ENCODE data around the gene SUB1. TPM values are rescaled to one million over a fixed set of nuclear protein-coding genes. Genes with fewer than 3 reads are reported as not detected.

Gene SUB1
- total and polyA plus RNA-seq, 2 donors (not counting 3 experiments of a cell fraction or from before 2014, with no cell fraction given), result 60.1 to 252 TPM

DNA sequence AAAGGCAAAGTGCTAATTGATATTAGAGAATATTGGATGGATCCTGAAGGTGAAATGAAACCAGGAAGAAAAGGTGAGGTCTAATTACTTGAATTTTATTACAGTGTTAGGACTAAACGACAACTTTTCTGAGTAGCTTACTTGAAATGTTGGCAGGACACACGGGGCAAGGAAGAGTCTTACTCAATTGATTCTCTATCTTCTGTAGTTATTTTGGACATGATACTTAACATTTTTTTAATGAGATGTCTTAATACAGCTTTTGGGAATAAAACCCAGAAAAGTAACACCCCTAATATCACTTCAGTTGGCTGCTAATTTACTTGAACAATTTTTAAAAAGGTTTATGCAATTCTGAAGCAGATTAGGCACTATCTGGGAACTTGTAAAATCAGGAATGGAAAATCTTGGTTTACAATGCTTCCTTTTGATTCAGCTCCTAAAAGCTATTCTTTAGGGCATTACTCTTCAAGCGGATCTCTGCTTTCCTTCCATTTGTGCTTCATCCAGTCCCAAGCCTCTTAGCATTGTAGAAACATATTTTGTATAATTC is 13.7 kb downstream of the SUB1 start:
- CTCF ChIA-PET, result interaction anchor here (2.1 to 2.2 kb wide), 2 partner anchors 9 to 110 kb away, joined by 10 to 20 read pairs; no protein-coding TSS in a partner anchor
- Histone ChIP-seq H3K4me2 (ENCODE audit: insufficient read depth, low read length) (no peak overlapping the region), H4K20me1 (replicated peaks; ENCODE audit: control insufficient read depth, extremely low read depth, insufficient read depth, low read length) (no peaks in the 10 kb centered on the region), H3K27ac (ENCODE audit: insufficient read depth, low read depth, low read length) (peak overlapping the region; percentile 13), H3K4me3 (replicated peaks in 1 of 3; ENCODE audit: insufficient read depth in 1 of 3, low read depth in 1 of 3, low read length in 3 of 3) (no peak overlapping the region), H3K36me3 (ENCODE audit: control insufficient read depth in 2 of 2, extremely low read depth in 1 of 2, insufficient read depth in 2 of 2, low read length in 2 of 2) (peaks cover 4 to 6% of the 10 kb centered on the region in 2 experiments), H3K9me3 (replicated peaks; ENCODE audit: control insufficient read depth, insufficient read depth, low read length) (no peaks in the 10 kb centered on the region), H3K79me2 (ENCODE audit: control insufficient read depth, insufficient read depth, low read length) (peaks cover 39% of the 10 kb centered on the region), H3K27me3 (ENCODE audit: control insufficient read depth in 2 of 2, insufficient read depth in 2 of 2, low read length in 2 of 2) (no peaks in the 10 kb centered on the region), H3K9me1 (replicated peaks; ENCODE audit: control insufficient read depth, extremely low read depth, insufficient read depth, low read length) (no peaks in the 10 kb centered on the region), H3K4me1 (ENCODE audit: control insufficient read depth, extremely low read depth, insufficient read depth, low read length) (peaks cover 49% of the 10 kb centered on the region), H2AFZ (ENCODE audit: low read depth, low read length) (no peak overlapping the region), H3K9ac (replicated peaks; ENCODE audit: extremely low read depth, insufficient read depth, low read length) (no peak overlapping the region)
- POLR2A ChIA-PET, result interaction anchor here (1.4 kb wide), 1 partner anchor 14 kb away, joined by 5 read pairs; the partner anchor contains the start of gene SUB1
- DNase-seq (ENCODE audit: low read depth, low spot score) (no peak), FAIRE-seq (no peak)
- TF ChIP-seq CTCF (IDR thresholded peaks at IDR 0.05; ENCODE audit: extremely low read depth in 1 of 2, insufficient read depth in 1 of 2, low read depth in 1 of 2, low read length in 2 of 2) (no peak), MAX (IDR thresholded peaks at IDR 0.05; ENCODE audit: insufficient read depth, insufficient read length) (no peak)
- intact Hi-C loops (cut with micrococcal nuclease), result loop anchor here (5.0 kb wide), 2 partner anchors 773 to 843 kb away; partner anchors contain the start of gene TARS1
- dilution Hi-C loops (cut with MboI; ENCODE audit: extremely low pct_ligation_motif_present, low sequenced_read_pairs), result no loop called here
- BruUV-seq (replicated peaks), result no TSS peak

DNA sequence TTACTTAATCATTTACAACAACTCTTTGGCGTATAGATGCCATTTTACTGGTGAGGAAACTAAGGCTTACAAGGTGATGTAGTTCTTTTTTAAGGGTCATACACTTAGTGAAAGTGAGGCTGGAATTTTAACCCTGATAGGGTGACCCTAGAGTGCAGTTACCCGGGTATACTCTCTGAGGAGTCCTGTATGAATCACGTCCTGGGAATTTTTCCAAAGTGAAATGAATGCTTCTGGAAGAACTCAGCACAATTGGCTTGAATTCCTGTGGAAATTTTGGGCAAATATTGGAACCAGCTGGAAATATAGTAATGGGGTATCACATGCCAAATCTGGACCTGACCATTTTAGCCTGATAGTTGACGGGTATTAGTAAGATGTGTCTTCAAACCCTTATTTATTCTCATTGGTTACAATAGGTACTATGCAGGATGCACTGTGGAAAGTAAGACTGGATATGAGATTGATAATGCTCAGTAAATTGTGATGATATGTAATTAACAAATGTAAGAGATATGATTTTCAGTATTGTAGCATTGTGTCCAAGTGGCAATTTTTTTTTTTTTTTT is 14.8 kb downstream of the SUB1 start:
- peak; percentile 81 for DNase-seq (ENCODE audit: low read depth, low spot score)
- CTCF ChIA-PET, result interaction anchor here (2.1 to 2.2 kb wide), 2 partner anchors 10 to 111 kb away, joined by 10 to 20 read pairs; no protein-coding TSS in a partner anchor
- Histone ChIP-seq H3K27ac (ENCODE audit: insufficient read depth, low read depth, low read length) (peak overlapping the region; percentile 13), H3K79me2 (ENCODE audit: control insufficient read depth, insufficient read depth, low read length) (peaks cover 34% of the 10 kb centered on the region), H3K9ac (replicated peaks; ENCODE audit: extremely low read depth, insufficient read depth, low read length) (no peak overlapping the region), H3K4me1 (ENCODE audit: control insufficient read depth, extremely low read depth, insufficient read depth, low read length) (peaks cover 49% of the 10 kb centered on the region), H3K9me3 (replicated peaks; ENCODE audit: control insufficient read depth, insufficient read depth, low read length) (no peaks in the 10 kb centered on the region), H4K20me1 (replicated peaks; ENCODE audit: control insufficient read depth, extremely low read depth, insufficient read depth, low read length) (no peaks in the 10 kb centered on the region), H3K4me3 (replicated peaks in 1 of 3; ENCODE audit: insufficient read depth in 1 of 3, low read depth in 1 of 3, low read length in 3 of 3) (no peak overlapping the region), H3K27me3 (ENCODE audit: control insufficient read depth in 2 of 2, insufficient read depth in 2 of 2, low read length in 2 of 2) (no peaks in the 10 kb centered on the region), H3K9me1 (replicated peaks; ENCODE audit: control insufficient read depth, extremely low read depth, insufficient read depth, low read length) (no peaks in the 10 kb centered on the region), H3K36me3 (ENCODE audit: control insufficient read depth in 2 of 2, extremely low read depth in 1 of 2, insufficient read depth in 2 of 2, low read length in 2 of 2) (peaks cover 0 to 4% of the 10 kb centered on the region in 2 experiments), H3K4me2 (ENCODE audit: insufficient read depth, low read length) (peak overlapping the region; percentile 61), H2AFZ (ENCODE audit: low read depth, low read length) (no peak overlapping the region)
- POLR2A ChIA-PET, result interaction anchor here (1.4 kb wide), 1 partner anchor 15 kb away, joined by 5 read pairs; the partner anchor contains the start of gene SUB1
- no TSS peak for BruUV-seq (replicated peaks)
- dilution Hi-C loops (cut with MboI; ENCODE audit: extremely low pct_ligation_motif_present, low sequenced_read_pairs) (no loop called here), intact Hi-C loops (cut with micrococcal nuclease) (no loop called here)
- TF ChIP-seq JUN (IDR thresholded peaks at IDR 0.05; ENCODE audit: borderline replicate concordance, insufficient read depth, insufficient read length, low read depth) (peak; percentile 75), GATA2 (IDR thresholded peaks at IDR 0.05; ENCODE audit: insufficient read depth, insufficient read length, low read depth, low read length) (peak; percentile 11), CTCF (IDR thresholded peaks at IDR 0.05; ENCODE audit: extremely low read depth in 1 of 2, insufficient read depth in 1 of 2, low read depth in 1 of 2, low read length in 2 of 2) (no peak), FOS (IDR thresholded peaks at IDR 0.05; ENCODE audit: borderline replicate concordance, insufficient read depth, low read length) (peak; percentile 70)
- peak; percentile 74 for FAIRE-seq
